WTC11 (cell line): ENCODE data around the gene LYRM4. TPM values are rescaled to one million over a fixed set of nuclear protein-coding genes. Genes with fewer than 3 reads are reported as not detected.

Source experiments
- ATAC-seq: fragments of 200-7000 bp; cut with Tn5 transposase; 2 replicates; pipeline ENCODE4 v1.10.0; 2021; ENCODE audit warnings: mild to moderate bottlenecking, moderate library complexity
- CTCF ChIA-PET: fragments of 300-600 bp; sonication (Branson Sonifier 250); formaldehyde crosslinking; loops from one replicate; lab custom pipeline; 2021; ENCODE audit warnings: antibody characterized with exemption; lab: Charles Lee
- POLR2A ChIA-PET: fragments of 350-600 bp; sonication (Branson Sonifier 250); formaldehyde crosslinking; loops from one replicate; lab custom pipeline; 2021; ENCODE audit warnings: antibody characterized with exemption; lab: Charles Lee
- DNase-seq: peaks from one replicate; pipeline ENCODE4 v3.0.0; 2021; ENCODE audit warnings: low spot score
- H3K27ac Mint-ChIP-seq: 2 replicates; pipeline ENCODE4 v1.8.0; 2021; ENCODE audit warnings: mixed read lengths
- H3K27me3 Mint-ChIP-seq: 2 replicates; pipeline ENCODE4 v1.8.0; 2021; ENCODE audit warnings: low read depth, mild to moderate bottlenecking, moderate library complexity, mixed read lengths
- H3K36me3 Mint-ChIP-seq: 2 replicates; pipeline ENCODE4 v1.8.0; 2021; ENCODE audit warnings: mixed read lengths
- H3K4me1 Mint-ChIP-seq: 2 replicates; pipeline ENCODE4 v1.8.0; 2022; ENCODE audit warnings: mixed read lengths
- H3K4me3 Mint-ChIP-seq: 2 replicates; pipeline ENCODE4 v1.8.0; 2021; ENCODE audit warnings: mild to moderate bottlenecking, moderate library complexity, mixed read lengths
- H3K9me3 Mint-ChIP-seq: 2 replicates; pipeline ENCODE4 v1.8.0; 2021; ENCODE audit warnings: mixed read lengths
- ELF4 ChIP-seq: sonication (generic); formaldehyde crosslinking; IDR thresholded peaks from 2 replicates; pipeline ENCODE4 v1.8.1; 2022; ENCODE audit warnings: low read depth, mild to moderate bottlenecking, moderate library complexity, missing genetic modification reagents
- NR2C2 ChIP-seq: sonication (generic); formaldehyde crosslinking; IDR thresholded peaks from 2 replicates; pipeline ENCODE4 v1.8.0; 2022; ENCODE audit warnings: mild to moderate bottlenecking, missing genetic modification reagents
- NR3C1 ChIP-seq: sonication (generic); formaldehyde crosslinking; conservative IDR thresholded peaks from 2 replicates; pipeline ENCODE4 v1.8.1; 2023; ENCODE audit warnings: low read depth, mild to moderate bottlenecking, missing genetic modification reagents
- PRRX2 ChIP-seq: fragments of 250-450 bp; sonication (Bioruptor Pico); IDR thresholded peaks from 2 replicates; pipeline ENCODE4 v1.8.0; 2021; ENCODE audit warnings: mild to moderate bottlenecking
- ZNF219 ChIP-seq: sonication (generic); formaldehyde crosslinking; IDR thresholded peaks from 2 replicates; pipeline ENCODE4 v1.8.0; 2023; ENCODE audit warnings: missing genetic modification reagents, mild to moderate bottlenecking, borderline replicate concordance
- total RNA-seq: library from RNA; stranded (reverse); gene quantifications from 3 replicates; pipeline ENCODE4 v1.2.3, GENCODE V29; 2021
- TF ChIP-seq, protein P1 (sequence below): fragments of 250-450 bp; sonication (Bioruptor Pico); IDR thresholded peaks from 2 replicates; pipeline ENCODE4 v1.9.0; 2021; ENCODE audit warnings: mild to moderate bottlenecking, borderline replicate concordance
- TF ChIP-seq, protein P2 (sequence below): sonication (generic); formaldehyde crosslinking; IDR thresholded peaks from 2 replicates; pipeline ENCODE4 v1.8.0; 2022; ENCODE audit warnings: mild to moderate bottlenecking, missing genetic modification reagents
- TF ChIP-seq, protein P3 (sequence below): sonication (generic); formaldehyde crosslinking; IDR thresholded peaks from 2 replicates; pipeline ENCODE4 v1.8.1; 2023; ENCODE audit warnings: mild to moderate bottlenecking, missing genetic modification reagents, moderate library complexity
- TF ChIP-seq, protein P4 (sequence below): sonication (generic); formaldehyde crosslinking; IDR thresholded peaks from 2 replicates; pipeline ENCODE4 v1.8.1; 2023; ENCODE audit warnings: mild to moderate bottlenecking, missing genetic modification reagents
- TF ChIP-seq, protein P5 (sequence below): sonication (generic); formaldehyde crosslinking; IDR thresholded peaks from 2 replicates; pipeline ENCODE4 v1.8.0; 2022; ENCODE audit warnings: mild to moderate bottlenecking, missing genetic modification reagents
- TF ChIP-seq, protein P6 (sequence below): sonication (generic); formaldehyde crosslinking; IDR thresholded peaks from 2 replicates; pipeline ENCODE4 v1.8.1; 2023; ENCODE audit warnings: mild to moderate bottlenecking, missing genetic modification reagents, borderline replicate concordance

The LYRM4 gene
- total RNA-seq, 1 experiment from 2014 or later, result 49.7 TPM

DNA sequence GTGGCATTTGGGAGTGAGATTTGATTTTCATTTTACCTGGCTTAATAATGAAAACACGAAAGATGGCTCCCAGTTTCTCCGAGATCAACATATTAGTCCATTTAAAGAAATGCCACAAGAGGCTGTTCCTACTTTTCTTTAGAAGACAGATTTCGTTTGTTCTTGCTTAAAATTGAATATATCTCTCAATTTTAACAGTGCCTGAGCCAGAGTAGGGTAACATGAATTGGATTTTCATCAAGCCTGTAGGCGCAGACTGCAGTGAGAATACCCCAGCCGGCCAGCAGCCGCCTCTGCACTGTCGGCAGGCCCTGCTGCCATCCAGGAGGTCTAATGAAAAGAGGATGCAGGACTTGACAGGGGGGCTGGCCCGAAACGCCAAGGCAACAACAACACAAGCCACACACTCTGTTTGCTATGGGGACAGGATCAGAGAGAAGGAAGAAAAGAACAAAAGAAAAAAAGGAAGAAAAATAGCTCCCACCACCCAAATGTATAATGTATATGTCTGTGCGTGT is 103.1 kb downstream of the LYRM4 start (continued):
- TF ChIP-seq, protein P1, sequence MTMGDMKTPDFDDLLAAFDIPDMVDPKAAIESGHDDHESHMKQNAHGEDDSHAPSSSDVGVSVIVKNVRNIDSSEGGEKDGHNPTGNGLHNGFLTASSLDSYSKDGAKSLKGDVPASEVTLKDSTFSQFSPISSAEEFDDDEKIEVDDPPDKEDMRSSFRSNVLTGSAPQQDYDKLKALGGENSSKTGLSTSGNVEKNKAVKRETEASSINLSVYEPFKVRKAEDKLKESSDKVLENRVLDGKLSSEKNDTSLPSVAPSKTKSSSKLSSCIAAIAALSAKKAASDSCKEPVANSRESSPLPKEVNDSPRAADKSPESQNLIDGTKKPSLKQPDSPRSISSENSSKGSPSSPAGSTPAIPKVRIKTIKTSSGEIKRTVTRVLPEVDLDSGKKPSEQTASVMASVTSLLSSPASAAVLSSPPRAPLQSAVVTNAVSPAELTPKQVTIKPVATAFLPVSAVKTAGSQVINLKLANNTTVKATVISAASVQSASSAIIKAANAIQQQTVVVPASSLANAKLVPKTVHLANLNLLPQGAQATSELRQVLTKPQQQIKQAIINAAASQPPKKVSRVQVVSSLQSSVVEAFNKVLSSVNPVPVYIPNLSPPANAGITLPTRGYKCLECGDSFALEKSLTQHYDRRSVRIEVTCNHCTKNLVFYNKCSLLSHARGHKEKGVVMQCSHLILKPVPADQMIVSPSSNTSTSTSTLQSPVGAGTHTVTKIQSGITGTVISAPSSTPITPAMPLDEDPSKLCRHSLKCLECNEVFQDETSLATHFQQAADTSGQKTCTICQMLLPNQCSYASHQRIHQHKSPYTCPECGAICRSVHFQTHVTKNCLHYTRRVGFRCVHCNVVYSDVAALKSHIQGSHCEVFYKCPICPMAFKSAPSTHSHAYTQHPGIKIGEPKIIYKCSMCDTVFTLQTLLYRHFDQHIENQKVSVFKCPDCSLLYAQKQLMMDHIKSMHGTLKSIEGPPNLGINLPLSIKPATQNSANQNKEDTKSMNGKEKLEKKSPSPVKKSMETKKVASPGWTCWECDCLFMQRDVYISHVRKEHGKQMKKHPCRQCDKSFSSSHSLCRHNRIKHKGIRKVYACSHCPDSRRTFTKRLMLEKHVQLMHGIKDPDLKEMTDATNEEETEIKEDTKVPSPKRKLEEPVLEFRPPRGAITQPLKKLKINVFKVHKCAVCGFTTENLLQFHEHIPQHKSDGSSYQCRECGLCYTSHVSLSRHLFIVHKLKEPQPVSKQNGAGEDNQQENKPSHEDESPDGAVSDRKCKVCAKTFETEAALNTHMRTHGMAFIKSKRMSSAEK (CRISPR knock-in tag), result no peak
- TF ChIP-seq ZNF219 (no peak), PRRX2 (CRISPR knock-in tag) (no peak), NR3C1 (CRISPR knock-in tag) (no peak), NR2C2 (CRISPR knock-in tag) (no peak)
- TF ChIP-seq, protein P2, sequence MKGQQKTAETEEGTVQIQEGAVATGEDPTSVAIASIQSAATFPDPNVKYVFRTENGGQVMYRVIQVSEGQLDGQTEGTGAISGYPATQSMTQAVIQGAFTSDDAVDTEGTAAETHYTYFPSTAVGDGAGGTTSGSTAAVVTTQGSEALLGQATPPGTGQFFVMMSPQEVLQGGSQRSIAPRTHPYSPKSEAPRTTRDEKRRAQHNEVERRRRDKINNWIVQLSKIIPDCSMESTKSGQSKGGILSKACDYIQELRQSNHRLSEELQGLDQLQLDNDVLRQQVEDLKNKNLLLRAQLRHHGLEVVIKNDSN, result no peak
- TF ChIP-seq, protein P3, sequence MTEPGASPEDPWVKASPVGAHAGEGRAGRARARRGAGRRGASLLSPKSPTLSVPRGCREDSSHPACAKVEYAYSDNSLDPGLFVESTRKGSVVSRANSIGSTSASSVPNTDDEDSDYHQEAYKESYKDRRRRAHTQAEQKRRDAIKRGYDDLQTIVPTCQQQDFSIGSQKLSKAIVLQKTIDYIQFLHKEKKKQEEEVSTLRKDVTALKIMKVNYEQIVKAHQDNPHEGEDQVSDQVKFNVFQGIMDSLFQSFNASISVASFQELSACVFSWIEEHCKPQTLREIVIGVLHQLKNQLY (CRISPR knock-in tag), result no peak
- TF ChIP-seq, protein P4, sequence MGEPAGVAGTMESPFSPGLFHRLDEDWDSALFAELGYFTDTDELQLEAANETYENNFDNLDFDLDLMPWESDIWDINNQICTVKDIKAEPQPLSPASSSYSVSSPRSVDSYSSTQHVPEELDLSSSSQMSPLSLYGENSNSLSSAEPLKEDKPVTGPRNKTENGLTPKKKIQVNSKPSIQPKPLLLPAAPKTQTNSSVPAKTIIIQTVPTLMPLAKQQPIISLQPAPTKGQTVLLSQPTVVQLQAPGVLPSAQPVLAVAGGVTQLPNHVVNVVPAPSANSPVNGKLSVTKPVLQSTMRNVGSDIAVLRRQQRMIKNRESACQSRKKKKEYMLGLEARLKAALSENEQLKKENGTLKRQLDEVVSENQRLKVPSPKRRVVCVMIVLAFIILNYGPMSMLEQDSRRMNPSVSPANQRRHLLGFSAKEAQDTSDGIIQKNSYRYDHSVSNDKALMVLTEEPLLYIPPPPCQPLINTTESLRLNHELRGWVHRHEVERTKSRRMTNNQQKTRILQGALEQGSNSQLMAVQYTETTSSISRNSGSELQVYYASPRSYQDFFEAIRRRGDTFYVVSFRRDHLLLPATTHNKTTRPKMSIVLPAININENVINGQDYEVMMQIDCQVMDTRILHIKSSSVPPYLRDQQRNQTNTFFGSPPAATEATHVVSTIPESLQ (CRISPR knock-in tag), result no peak
- TF ChIP-seq, all 79 proteins: peak for 0

DNA sequence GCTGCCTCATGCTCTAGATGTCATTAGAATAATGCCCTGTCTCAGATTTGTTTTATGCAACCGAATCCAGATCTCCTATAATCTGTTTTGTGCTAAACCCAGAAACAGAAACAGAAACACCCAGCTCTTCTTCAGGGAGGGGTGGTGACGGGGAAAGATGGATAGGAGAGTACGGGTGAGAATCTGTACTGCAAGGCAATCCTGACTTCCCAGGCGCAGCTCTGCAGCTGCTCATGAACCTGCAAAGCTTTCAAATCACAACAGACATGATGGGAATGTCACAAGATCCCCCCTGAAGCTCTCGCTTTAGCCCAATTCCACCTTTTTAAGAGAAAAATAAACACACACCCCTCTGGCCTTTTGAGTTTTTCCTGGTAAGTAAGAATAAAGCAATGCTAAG is 104.1 kb downstream of the LYRM4 start:
- Mint-ChIP-seq H3K36me3 (no peaks in the 10 kb centered on the region), H3K9me3 (no peaks in the 10 kb centered on the region), H3K4me3 (no peak overlapping the region), H3K4me1 (peaks cover 9% of the 10 kb centered on the region)
- POLR2A ChIA-PET, result no interaction called here
- TF ChIP-seq ELF4 (CRISPR knock-in tag), result no peak
- TF ChIP-seq, protein P5, sequence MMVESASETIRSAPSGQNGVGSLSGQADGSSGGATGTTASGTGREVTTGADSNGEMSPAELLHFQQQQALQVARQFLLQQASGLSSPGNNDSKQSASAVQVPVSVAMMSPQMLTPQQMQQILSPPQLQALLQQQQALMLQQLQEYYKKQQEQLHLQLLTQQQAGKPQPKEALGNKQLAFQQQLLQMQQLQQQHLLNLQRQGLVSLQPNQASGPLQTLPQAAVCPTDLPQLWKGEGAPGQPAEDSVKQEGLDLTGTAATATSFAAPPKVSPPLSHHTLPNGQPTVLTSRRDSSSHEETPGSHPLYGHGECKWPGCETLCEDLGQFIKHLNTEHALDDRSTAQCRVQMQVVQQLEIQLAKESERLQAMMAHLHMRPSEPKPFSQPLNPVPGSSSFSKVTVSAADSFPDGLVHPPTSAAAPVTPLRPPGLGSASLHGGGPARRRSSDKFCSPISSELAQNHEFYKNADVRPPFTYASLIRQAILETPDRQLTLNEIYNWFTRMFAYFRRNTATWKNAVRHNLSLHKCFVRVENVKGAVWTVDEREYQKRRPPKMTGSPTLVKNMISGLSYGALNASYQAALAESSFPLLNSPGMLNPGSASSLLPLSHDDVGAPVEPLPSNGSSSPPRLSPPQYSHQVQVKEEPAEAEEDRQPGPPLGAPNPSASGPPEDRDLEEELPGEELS (CRISPR knock-in tag), result no peak
- TF ChIP-seq, protein P6, sequence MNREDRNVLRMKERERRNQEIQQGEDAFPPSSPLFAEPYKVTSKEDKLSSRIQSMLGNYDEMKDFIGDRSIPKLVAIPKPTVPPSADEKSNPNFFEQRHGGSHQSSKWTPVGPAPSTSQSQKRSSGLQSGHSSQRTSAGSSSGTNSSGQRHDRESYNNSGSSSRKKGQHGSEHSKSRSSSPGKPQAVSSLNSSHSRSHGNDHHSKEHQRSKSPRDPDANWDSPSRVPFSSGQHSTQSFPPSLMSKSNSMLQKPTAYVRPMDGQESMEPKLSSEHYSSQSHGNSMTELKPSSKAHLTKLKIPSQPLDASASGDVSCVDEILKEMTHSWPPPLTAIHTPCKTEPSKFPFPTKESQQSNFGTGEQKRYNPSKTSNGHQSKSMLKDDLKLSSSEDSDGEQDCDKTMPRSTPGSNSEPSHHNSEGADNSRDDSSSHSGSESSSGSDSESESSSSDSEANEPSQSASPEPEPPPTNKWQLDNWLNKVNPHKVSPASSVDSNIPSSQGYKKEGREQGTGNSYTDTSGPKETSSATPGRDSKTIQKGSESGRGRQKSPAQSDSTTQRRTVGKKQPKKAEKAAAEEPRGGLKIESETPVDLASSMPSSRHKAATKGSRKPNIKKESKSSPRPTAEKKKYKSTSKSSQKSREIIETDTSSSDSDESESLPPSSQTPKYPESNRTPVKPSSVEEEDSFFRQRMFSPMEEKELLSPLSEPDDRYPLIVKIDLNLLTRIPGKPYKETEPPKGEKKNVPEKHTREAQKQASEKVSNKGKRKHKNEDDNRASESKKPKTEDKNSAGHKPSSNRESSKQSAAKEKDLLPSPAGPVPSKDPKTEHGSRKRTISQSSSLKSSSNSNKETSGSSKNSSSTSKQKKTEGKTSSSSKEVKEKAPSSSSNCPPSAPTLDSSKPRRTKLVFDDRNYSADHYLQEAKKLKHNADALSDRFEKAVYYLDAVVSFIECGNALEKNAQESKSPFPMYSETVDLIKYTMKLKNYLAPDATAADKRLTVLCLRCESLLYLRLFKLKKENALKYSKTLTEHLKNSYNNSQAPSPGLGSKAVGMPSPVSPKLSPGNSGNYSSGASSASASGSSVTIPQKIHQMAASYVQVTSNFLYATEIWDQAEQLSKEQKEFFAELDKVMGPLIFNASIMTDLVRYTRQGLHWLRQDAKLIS, result no peak
- TF ChIP-seq, all 79 proteins: peak for 0
- H3K27me3 Mint-ChIP-seq, result no peaks in the 10 kb centered on the region; the same call in 1 of the 2 replicates
- CTCF ChIA-PET, result interaction anchor here (0.9 to 2.5 kb wide), 3 partner anchors 13 to 79 kb away, joined by 3 to 12 read pairs (median 10); no protein-coding TSS in a partner anchor
- DNase-seq (no peak), ATAC-seq (no peak)
- no peak overlapping the region for H3K27ac Mint-ChIP-seq
